GM19099 (cell line): ENCODE data around the gene IFI27.

Experiments used
- POLR2A ChIP-seq: IDR thresholded peaks from 3 replicates; pipeline ENCODE4 v1.6.1; 2011; ENCODE audit warnings: low read depth; ENCODE audit not compliant: insufficient read length; ENCODE audit errors: extremely low read depth

IFI27 gene

GRCh38 chr14:94097091-94097490, 13.4 kb upstream of the IFI27 start:
- TF ChIP-seq POLR2A: no peak

GRCh38 chr14:94098326-94098992, 12.1 kb upstream of the IFI27 start:
- TF ChIP-seq POLR2A: no peak

- no peak for TF ChIP-seq POLR2A
These were observed 11.5 kb upstream of the IFI27 start for GRCh38 chr14:94099006-94099405.

GRCh38 chr14:94100847-94101246, 9.7 kb upstream of the IFI27 start:
- TF ChIP-seq POLR2A: no peak

GRCh38 chr14:94101748-94102147, 8.8 kb upstream of the IFI27 start:
- TF ChIP-seq POLR2A: no peak

- no peak for TF ChIP-seq POLR2A
These were observed 7.6 kb upstream of the IFI27 start for GRCh38 chr14:94102768-94103482.

GRCh38 chr14:94103554-94104150, 6.9 kb upstream of the IFI27 start:
- no peak for TF ChIP-seq POLR2A

- no peak for TF ChIP-seq POLR2A
These were observed 5.8 kb upstream of the IFI27 start for GRCh38 chr14:94104731-94105130.

- no peak for TF ChIP-seq POLR2A
These were observed 653 bp upstream of the IFI27 start for GRCh38 chr14:94109915-94110250.

- TF ChIP-seq POLR2A: no peak
These were observed 950 bp downstream of the IFI27 start for GRCh38 chr14:94111276-94112095.

- no peak for TF ChIP-seq POLR2A
These were observed 2.1 kb downstream of the IFI27 start for GRCh38 chr14:94112513-94113063.

GRCh38 chr14:94113073-94113472, 2.5 kb downstream of the IFI27 start:
- no peak for TF ChIP-seq POLR2A

- no peak for TF ChIP-seq POLR2A
These were observed 3.0 kb downstream of the IFI27 start for GRCh38 chr14:94113490-94113889.

- TF ChIP-seq POLR2A: no peak
These were observed 3.5 kb downstream of the IFI27 start for GRCh38 chr14:94113908-94114588.
